GM19452 (cell line): ENCODE measurements around the gene PPP6R2.
A peak's percentile ranks its signal among the peaks of the same experiment; 100 is the strongest.
"Not testable (repeated sequence)": the region's sequence is repeated elsewhere in the genome, so short reads cannot be mapped to it uniquely, and the experiment has no call there.

Experiments
- ATAC-seq: cut with Tn5 transposase; IDR thresholded peaks from one replicate; pipeline ENCODE4 v1.9.1; 2021; ENCODE audit not compliant: unreplicated experiment

PPP6R2 gene

GRCh38 chr22:50317674-50318073 is 25.5 kb upstream of the PPP6R2 start:
- ATAC-seq = no peak

- ATAC-seq = no peak
Measured at GRCh38 chr22:50318356-50318697, 24.8 kb upstream of the PPP6R2 start.

GRCh38 chr22:50318698-50319411 is 24.3 kb upstream of the PPP6R2 start:
- ATAC-seq = no peak

GRCh38 chr22:50319503-50319951 is 23.6 kb upstream of the PPP6R2 start:
- no peak for ATAC-seq

GRCh38 chr22:50320116-50320515 is 23.0 kb upstream of the PPP6R2 start:
- no peak for ATAC-seq

- ATAC-seq = no peak
Measured at GRCh38 chr22:50320671-50321325, 22.3 kb upstream of the PPP6R2 start.

- not testable (repeated sequence) for ATAC-seq
Measured at GRCh38 chr22:50322382-50323104, 20.6 kb upstream of the PPP6R2 start.

GRCh38 chr22:50323900-50324299 is 19.2 kb upstream of the PPP6R2 start:
- no peak for ATAC-seq

GRCh38 chr22:50325444-50326224 is 17.5 kb upstream of the PPP6R2 start:
- ATAC-seq = no peak

- no peak for ATAC-seq
Measured at GRCh38 chr22:50326225-50326955, 16.7 kb upstream of the PPP6R2 start.

GRCh38 chr22:50326956-50327710 is 16.0 kb upstream of the PPP6R2 start, which contains the start of gene DENND6B:
Gene DENND6B (minus strand): TSS chr22:50327012. CDS start chr22:50326988, 24 bp downstream.
- ATAC-seq = peak; percentile 91

- ATAC-seq = no peak
Measured at GRCh38 chr22:50327711-50328019, 15.5 kb upstream of the PPP6R2 start.

GRCh38 chr22:50329236-50329635 is 13.9 kb upstream of the PPP6R2 start:
- no peak for ATAC-seq

GRCh38 chr22:50334433-50334832 is 8.7 kb upstream of the PPP6R2 start:
- ATAC-seq = not testable (repeated sequence)

GRCh38 chr22:50337262-50338041 is 5.7 kb upstream of the PPP6R2 start:
- no peak for ATAC-seq

- no peak for ATAC-seq
Measured at GRCh38 chr22:50338042-50338573, 5.0 kb upstream of the PPP6R2 start.

GRCh38 chr22:50338860-50339462 is 4.2 kb upstream of the PPP6R2 start:
- ATAC-seq = no peak
